HG03378 (cell line): Measurements from ENCODE around the gene VMAC.
"Not testable (repeated sequence)": the region's sequence is repeated elsewhere in the genome, so short reads cannot be mapped to it uniquely, and the experiment has no call there.

Experiments used
- ATAC-seq: cut with Tn5 transposase; IDR thresholded peaks from one replicate; pipeline ENCODE4 v1.9.1; 2021; ENCODE audit warnings: mild to moderate bottlenecking, moderate library complexity; ENCODE audit not compliant: unreplicated experiment

Gene VMAC

DNA sequence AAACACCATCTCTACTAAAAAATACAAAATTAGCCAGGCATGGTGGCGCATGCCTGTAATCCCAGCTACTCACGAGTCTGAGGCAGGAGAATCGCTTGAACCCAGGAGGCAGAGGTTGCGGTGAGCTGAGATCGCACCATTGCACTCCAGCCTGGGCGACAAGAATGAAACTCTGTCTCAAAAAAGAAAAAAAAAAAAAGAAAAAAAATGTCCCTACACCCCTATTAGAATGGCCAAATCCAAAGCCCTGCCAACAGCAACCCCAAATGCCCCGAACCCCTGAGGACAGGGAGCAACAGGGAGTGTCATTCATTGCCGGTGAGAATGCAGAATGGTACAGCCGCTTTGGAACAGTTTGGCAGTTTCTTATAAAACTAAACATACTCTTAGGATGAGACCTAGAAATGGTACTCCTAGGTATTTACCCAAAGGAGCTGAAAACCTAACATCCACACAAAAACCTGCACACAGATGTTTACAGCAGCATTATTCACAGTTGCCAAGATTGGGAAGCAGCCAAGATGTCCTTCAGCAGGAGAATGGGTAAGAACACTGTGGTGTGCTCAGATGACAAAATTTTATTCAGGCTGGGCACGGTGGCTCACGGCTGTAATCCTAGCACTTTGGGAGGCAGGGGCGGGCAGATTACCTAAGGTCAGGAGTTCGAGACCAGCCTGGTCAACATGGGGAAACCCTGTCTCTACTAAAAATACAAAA is 21.4 kb upstream of the VMAC start:
- ATAC-seq = not testable (repeated sequence)

DNA sequence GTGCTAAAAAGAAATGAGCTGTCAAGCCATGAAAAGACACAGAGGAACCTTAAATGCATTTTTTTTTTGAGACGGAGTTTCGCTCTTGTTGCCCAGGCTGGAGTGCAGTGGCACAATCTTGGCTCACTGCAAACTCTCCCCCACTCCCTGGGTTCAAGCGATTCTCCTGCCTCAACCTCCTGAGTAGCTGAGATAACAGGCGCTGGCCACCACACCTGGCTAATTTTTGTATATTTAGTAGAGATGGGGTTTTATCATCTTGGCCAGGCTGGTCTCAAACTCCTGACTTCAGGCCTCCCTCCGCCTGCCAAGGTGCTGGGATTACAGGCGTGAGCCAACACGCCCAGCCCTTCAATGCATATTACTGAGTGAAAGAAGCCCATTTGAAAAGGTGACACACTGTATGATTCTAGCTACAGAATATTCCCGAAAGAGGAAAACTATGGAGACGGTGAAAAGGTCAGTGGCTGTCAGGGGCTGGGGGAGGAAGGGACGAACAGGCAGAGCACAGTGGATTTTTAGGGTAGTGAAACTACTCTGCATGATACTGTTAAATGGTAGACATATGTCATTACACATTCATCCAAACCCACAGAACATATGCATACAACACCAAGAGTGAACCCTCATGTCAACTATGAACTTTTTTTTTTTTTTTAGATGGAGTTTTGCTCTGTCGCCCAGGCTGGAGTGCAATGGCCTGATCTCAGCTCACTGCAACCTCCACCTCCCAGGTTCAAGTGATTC is 20.4 kb upstream of the VMAC start:
- not testable (repeated sequence) for ATAC-seq

DNA sequence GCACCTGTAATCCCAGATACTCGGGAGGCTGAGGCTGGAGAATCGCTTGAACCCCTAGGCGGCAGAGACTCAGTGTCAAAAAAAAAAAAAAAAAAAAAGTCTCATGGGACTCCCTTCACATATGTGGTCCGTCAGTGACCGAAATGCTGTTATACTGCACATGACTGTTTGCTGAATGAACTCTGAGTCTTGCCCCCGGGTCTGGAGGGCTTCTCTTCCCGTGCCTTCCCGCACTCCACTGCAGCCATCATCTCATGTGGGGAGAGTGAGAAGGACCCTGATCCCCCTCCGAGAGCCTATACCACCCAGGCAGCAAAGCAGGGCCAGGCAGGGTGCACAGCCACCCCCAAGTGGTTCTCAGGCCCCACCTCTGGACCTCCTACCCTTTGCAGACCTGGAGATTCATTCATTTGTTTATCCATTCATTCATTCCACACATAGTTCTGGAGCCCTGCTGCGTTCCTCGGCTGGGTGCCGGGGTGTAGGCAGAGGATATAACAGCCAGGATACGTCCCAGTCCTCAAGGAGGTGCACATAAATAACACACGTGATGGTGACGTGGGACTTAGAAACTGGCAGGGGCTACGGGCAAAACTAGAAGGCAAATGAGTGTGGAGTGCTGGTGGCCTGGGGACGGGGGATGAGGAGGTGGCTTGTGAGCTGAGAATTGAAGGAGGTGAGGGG is 15.2 kb upstream of the VMAC start:
- no peak for ATAC-seq

DNA sequence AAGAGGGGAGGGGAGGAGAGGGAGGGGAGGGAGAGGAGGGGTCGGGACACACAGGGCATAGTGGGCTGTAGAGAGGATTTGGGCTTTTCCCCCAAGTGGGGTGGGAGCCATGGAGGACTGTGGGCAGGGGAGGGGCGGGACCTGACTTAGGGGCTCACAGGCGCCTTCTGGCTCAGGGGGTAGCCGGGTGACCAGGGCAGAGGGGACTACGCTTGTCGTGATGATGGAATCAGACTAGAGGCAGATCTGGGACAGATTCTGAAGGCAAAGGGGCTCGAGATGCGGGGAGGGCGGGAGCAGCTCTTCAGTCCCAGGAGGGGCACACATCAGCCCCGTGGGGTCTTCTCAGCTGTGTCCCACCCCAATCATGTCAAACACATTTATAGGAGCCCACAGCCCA is 14.6 kb upstream of the VMAC start:
- no peak for ATAC-seq

DNA sequence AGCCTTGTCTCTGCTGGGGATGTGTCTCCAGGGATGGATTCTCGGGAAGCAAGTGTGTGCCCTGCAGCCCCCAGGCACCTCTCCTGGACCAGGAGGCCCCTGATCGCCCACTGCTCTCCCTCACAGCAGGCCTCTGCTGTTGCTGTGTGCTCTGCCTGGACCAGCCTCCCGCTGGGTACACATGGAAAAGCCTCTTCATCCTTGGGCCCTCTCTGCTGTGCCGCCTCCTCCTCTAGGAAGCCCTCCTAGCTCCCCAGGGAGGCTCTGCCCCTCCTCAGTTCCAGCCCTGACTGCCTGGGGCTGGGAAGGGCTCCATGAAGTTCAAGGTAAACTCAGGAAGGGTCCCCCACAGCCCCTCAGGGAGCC is 13.1 kb upstream of the VMAC start:
- no peak for ATAC-seq

DNA sequence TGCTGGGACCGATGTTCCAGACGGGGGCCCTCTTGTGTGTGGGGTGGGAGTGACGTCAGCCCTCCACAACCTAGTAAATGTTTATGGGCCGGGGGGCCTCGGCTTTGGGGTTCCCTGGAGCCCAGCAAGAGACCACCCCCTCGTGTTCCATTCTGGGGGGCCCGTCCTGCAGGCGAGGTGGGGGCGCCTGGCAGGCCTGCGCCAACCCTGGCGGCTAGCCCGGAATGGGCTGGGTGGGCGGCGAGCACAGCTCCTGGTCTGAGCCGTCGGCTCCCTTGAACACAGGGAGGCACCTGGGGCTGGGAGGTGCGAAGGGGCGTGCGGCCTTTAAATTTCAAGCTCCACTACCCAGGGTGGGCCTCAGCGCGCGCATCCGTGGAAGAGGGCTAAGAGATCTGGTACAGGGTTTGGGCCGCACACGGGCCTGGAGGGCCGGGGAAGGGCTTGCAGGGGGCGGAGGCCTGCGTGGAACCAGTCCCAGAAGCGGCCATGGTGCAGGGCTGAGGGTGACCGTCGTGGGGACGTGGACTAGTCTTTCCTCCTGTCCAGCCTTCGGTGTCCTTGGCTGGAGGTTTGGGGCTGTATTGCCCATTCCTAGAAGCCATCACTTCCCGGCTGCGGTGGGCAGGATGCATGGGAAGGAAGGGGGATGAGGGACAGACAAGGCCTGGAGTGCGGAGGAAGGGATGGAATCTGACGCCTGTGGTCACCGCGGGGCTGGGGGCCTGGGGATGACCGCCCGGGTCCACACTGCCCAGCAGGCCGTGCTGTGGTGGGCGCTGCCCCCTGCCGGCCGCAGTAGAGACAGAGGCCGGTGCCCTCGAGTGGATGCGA is 12.5 kb upstream of the VMAC start:
- ATAC-seq = no peak

DNA sequence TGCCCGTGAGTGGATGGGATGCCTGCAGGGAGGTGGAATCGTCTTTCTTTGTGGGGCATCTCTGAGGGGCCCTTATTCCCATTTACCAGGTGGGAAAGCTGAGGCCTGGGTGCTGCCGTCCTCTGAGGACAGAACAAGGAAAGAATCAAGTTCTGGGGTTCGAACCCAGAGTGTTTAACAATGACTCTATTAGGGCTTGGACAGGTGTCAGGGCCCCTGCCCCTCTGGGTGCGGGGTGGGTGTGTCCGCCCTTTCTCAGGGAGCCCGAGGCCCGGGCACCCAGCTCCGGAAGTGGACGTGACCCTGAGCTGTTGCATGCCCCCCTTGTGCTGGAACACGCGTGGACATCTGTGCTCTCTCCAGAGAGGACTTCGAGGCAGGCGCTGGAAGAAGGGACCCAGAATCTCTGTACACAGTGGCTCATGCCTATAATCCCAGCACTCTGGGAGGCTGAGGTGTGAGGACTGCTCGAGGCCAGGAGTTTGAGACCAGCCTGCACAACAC is 11.8 kb upstream of the VMAC start:
- ATAC-seq = no peak

DNA sequence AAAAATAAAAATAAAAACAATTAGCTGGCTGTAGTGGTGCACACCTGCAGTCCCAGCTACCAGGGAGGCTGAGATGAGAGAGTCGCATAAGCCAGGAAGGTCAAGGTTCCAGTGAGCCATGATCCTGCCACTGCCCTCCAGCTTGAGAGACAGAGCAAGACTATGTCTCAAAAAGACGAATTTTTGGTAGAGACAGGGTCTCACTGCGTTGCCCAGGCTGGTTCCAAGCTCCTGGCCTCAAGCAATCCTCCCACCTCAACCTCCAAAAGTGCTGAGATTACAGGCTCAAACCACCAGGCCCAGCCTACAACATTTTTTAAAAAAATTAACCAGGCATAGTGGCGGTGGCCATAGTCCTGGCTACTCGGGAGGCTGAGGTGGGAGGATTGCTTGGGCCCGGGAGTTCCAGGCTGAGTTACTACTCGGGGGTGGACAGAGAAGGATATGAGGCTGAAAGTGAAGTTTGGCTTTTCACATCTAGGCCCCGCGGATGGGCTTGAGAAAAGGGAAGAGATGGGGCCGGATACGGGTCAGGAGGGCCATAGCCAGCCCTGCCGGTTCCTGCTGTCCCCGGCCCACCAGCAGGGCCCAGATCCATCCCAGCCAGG is 11.3 kb upstream of the VMAC start:
- ATAC-seq = no peak

DNA sequence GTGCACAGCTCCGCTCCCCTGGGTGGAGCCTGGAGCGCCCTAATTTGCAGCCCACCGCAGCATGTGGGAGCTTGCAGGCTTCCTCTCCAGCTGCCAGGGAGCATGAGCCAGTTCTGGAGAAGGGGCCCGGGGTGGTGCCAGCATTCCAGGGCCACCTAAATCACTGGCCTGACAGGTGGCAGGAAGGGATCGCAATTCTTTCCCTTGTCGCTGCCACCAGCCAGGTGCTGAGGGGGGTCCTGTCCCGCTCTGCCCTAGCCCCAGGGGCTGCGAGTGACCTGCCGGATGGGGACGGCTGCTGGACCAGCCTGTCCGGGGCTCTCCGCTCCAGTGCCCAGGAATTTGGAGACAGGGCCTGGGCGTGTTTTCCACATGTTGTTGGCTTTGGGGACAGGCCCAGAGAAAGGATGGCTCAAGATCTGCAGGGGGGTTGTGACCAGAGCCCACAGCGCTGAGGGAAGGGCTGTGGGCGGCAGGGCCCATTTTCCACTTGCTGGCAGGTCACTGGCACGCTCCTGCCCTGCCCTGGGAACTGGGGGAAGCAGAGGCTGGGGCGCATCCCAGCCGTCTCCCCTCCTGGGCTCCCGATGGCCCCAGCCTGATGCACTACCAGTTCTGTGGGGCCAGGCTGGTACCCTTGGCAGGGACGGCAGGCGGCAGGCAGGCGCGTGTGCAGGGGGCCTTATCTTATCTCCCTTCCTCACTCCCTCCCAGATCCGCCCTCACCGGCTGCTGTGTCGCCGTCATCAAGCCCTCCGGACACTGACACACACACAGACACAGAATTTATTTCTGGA is 10.6 kb upstream of the VMAC start:
- no peak for ATAC-seq

DNA sequence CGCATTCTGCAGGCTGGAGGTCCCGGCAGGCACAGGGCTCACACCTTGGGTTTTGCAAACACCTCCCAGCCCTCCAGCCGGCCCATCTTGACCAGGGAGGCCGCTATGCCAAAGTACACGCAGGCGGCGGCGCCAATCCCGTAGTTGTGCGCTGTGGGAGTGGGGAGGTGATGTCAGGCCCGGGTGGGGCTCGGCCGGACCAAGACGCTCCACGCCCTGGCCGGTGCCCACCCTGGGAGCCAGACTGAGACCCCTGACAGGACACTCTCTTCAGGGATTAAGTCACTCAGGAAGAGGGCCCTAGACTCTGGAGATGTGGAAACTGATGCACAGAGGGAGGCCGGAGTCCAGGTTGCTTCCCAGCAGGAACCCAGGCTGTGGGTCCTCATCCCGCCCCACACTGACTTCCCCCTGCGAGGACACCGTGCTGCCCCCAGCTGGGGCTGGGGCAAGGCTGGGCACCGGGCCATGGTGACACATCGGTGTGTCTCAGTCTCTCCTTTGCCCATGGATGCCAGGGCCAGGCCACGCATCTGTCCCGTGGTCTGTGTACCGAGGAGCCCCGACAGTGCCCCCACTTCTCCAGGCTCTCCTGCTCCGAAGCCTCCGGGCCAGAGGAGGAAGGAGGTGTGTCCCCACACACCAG is 9.8 kb upstream of the VMAC start:
- no peak for ATAC-seq

DNA sequence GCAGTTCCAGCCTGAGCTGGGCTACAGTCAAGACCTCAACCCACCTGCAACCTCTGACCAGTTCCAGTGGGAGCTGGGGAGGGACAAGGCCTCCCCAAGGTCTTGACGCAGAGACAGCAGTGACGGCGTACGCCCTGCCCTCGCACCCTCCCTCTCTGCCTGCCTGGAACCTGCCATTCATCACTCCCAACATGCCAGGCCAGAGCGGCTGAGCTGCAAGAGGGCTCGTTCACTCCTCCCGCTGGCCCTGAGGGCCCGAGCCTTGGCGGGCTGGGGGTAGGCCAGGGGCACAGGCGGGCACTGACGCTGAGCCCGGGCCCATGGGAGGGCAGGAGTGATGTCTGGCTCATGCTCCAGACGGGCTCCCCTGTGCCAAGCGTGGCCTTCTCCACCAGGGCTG is 9.3 kb upstream of the VMAC start:
- no peak for ATAC-seq

DNA sequence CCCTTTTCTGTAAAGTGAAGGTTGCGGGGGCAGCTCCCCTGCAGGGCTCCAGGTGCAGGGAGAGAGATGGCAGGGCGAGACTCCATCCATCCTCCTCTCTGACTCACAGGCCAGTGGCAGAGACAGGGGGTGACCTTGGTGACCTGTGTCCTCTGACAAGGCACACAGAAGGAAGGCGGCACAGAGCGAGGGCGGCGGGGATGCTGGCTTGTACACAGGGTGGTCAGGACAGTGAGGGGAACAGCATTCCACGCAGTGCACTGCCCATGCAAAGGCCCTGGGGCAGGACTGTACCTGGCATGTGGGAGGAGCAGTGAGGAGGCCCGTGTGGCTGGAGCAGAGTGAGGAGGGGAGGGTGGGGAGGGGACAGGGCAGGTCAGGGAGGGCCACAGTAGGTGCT is 8.8 kb upstream of the VMAC start:
- no peak for ATAC-seq

DNA sequence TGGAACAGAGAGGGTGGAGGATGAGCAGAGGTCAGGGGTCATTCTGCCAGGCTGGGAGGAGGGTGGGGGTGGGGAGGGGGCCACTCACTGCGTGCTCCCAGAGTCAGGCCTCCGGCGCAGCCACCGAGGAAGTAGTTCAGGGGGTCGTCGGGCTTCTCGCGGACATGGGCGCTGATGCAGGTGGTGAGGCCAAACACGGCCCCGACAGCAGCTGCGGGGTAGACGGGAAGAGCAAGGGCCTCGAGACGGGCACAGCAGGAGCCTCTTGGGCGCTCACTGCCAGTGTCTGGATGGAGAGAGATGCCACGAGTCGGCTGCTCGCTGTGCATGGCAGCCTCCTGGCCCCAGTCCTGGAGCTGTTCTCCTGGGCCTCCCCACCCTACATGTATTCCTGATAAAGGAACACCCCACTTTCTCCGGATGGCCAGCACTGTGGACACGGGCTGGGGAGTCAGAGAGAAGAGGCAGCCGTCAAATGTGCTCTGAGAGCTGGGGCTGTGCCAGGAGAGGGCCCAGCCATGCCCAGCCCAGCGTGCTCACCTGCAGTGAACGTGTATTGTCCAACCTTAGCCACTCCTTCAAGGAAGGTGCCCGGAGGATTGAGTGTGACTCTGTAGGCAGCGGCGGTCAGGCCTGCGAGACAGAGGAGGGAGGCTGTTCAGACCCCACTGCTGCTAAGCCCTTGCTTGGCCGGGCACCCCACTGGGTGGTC is 8.2 kb upstream of the VMAC start:
- ATAC-seq = no peak

DNA sequence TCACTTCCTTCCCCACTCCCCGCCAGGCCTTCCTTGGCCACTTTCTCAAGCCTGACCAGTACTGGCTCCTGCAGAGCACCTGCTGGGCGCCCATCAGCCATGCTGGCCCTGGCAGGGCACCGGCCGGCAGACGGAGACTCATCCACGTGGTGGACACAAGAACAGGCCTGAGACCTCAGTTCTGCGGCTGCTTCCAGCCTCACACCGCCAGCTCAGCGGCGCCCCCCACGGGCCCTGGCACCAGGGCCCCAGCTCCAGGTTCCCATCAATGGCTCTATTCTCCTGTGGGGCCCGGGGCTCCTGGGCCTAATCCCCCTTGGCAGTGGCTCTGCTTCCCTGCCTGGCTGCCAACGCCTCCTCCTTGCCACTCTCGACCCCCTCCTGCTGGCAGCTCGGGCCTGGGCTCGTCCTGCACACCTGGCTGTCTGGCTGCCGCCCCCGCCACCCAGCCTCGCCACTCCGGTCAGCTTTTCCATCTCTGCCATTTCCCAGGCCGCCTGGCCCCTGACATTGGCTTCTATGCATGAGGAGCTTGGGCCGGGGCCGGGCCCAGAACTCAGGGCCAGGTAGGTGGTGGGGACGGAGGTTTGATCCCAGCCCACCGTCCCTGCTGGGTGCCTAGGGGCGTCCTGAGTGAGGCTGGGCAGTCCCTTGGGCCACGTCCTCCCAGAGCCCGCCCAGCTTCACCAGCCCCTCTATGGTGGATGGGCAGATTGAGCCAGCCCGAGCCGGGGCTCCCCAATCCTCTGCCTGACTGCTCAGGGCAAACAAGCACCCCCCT is 7.3 kb upstream of the VMAC start:
- no peak for ATAC-seq

DNA sequence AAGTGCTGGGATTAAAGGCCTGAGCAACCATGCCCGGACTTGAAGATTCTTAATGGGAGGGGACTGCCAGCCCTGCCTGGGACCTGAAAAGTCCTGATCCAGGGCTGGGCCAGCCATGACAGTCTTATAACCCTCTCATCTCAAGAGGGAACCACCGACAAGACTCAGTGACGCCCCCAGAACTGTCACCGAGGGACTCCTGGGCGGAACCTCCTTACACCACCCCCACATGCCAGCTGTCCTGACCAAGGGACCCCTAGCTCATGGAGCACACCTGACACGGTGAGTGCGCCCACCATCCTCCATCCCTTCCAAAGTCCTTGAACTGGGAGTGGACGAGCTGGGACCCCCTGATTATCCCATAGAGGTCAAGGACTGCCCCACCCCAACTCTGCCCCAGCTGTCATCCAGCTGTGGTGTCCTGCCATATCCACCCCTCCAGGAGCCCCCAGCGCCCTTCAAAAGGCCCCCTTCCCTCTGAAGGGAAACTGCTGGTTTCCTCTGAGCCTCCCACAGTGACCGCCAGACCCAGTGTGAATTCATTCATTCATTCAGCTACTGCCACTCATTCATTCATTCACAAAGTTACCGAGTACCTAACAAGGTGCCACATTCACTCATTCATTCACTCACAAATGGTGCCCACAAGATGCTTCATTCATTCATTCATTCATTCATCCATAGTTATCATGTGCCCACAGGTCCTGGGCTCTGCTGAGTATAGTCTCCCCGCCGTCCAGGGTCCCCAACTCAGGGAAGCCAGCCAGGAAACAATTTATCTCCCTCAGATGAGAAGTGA is 4.7 kb upstream of the VMAC start:
- no peak for ATAC-seq

DNA sequence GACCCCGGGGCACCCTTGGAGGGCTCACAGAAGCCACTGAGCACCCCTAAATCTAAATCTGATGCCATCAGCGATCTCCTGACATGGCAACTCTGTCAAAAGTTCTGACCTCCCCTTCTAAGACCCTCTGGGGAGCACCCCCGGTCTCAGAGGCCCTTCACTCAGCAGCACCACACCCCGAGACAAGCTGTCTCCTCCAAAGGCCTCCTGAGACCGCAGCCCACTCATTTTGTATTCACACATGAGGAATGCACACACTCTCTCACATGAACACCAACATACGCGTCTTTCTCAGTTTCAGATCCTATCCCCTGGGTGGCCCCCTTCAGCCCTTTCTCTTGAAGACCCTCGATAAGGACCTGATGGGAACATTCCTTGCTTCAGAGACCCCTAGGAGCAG is 3.7 kb upstream of the VMAC start:
- ATAC-seq = no peak

DNA sequence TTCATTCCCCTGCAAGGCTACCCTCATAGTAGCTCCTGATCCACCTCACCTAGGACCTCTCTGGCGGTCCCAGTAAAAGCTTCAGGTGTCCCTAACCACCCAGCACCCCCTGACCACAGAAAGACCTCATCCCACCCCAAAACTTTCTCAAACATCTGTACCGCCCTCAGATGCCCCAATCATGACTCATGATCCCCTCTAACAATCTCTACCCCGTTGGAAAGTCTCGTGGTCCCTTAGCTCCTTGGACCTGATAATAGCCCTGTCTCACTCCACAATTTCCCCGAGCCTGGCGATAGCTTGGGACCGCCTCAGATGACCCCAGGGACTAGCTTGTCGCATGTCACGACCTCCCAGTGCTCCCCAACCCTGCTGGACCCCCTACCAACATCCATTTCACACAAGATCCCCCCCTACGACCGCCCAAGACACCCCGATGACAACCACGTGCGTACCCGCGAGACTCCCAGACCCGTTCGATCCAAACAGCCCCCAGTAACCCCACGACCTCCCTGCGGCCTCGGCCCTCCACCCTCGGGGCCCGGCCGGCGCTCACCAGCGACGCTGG is 1.5 kb upstream of the VMAC start:
- no peak for ATAC-seq
